Left colon (tissue), 2 donors: ENCODE measurements around the gene SLC25A18. TPM values are rescaled to one million over a fixed set of nuclear protein-coding genes. Genes with fewer than 3 reads are reported as not detected.
"Not testable (repeated sequence)": the region's sequence is repeated elsewhere in the genome, so short reads cannot be mapped to it uniquely, and the experiment has no call there.

Experiments used
- ATAC-seq: fragments of 200-7000 bp; cut with Tn5 transposase; one replicate; pipeline ENCODE4 v1.9.1; 2020; ENCODE audit warnings: mild to moderate bottlenecking, moderate library complexity
- DNase-seq, 2 donors: peaks; one replicate each; pipeline ENCODE4 v3.0.0-alpha.2; 2020
- intact Hi-C, 2 donors: fragments of 100-400 bp; cut with DNase I in 1 of 2; cut with micrococcal nuclease in 1 of 2; formaldehyde crosslinking; loops; one replicate each; pipeline versions ENCODE4 v1.11.2 to v1.14.0; 2022; cut with DNase I, micrococcal nuclease
- total RNA-seq, 2 donors: library from RNA; stranded (reverse); fragmentation: NEBNext Ultra II Directional; extraction: Animal tissue kit (Norgen Biotek cat#: 25700); gene quantifications; one replicate each; pipeline ENCODE4 v1.2.1, GENCODE V29; 2021
- donor health status: DM: no; HTN: no; CAD: no.
- donor health status: DM: yes; HTN: yes; CAD: no.

The SLC25A18 gene
- total RNA-seq, 2 donors from 2014 or later = not detected

DNA sequence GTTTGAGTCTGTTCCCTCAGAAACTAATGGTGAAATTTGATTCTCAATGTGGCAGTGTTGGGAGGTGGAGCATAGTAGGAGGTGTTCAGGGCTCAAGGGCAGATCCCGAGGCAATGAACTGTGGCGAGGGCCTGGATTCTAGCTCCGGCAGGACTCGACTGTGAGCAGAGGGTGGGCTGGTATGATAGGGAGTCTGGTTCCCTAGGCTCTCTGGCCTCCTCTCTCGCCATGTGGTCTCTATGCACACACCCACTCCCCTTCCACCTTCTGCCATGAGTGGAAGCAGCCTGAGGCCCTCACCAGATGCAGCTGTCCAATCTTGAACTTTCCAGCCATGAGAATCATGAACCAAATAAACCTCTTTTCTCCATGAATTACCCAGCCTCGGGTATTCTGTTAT is 32.9 kb downstream of the SLC25A18 start:
- intact Hi-C loops = no loop called here
- DNase-seq (no peak), ATAC-seq (no peak)

GRCh38 chr22:17597217-17597616 is 33.9 kb downstream of the SLC25A18 start:
- no peak for ATAC-seq
- intact Hi-C loops = no loop called here
- no peak for DNase-seq

GRCh38 chr22:17598318-17598717 is 35.0 kb downstream of the SLC25A18 start:
- intact Hi-C loops = no loop called here
- ATAC-seq (no peak), DNase-seq (no peak)

- intact Hi-C loops = no loop called here
Measured at GRCh38 chr22:17601031-17601430, 37.7 kb downstream of the SLC25A18 start.

DNA sequence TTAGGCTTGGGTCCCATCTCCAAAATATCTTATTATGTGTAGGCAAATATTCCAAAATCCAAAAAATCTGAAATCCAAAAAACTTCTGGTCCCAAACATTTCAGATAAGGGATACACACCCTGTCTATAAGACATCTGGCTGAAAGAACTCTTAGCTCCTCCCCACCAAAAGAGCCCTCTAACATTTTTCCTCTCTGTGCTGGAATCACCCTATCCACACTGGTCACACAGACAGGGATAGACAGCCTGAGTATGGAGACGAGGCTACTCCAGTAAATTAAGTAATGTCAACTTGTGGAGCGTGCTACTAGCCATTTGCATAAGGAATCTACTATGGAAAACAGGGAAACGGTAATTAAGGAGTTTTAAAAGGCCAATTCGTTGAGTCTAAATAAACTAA is 40.4 kb downstream of the SLC25A18 start:
- DNase-seq (no peak), ATAC-seq (no peak)
- intact Hi-C loops = no loop called here

More at GRCh38 chr22:17601031-17601430, 37.7 kb downstream of the SLC25A18 start:
- DNase-seq = no peak
- ATAC-seq = no peak

DNA sequence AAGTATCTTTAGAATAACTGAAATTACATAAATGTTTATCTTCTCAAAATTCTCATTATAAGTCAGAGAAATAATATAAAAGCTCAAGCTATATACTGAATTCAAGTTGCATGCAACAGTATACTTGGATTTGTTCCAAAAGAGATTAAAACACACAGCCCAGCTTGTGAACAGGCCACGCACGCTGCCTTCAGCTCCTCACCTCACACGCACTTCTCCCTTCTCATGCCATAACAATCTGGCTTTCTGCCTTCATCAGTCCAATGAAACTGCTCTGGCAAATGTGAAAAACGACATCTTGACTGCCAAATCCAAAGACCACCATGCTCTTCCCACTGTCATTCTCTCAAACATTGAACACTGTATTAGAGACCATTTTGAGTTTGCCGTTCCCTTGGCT is 43.2 kb downstream of the SLC25A18 start:
- ATAC-seq (no peak), DNase-seq (no peak)
- intact Hi-C loops = no loop called here

GRCh38 chr22:17607891-17608521 is 44.7 kb downstream of the SLC25A18 start:
- no peak for ATAC-seq
- intact Hi-C loops = no loop called here
- DNase-seq = no peak

- ATAC-seq (no peak), DNase-seq (no peak)
- intact Hi-C loops = no loop called here
Measured at GRCh38 chr22:17612057-17612456, 48.8 kb downstream of the SLC25A18 start.

DNA sequence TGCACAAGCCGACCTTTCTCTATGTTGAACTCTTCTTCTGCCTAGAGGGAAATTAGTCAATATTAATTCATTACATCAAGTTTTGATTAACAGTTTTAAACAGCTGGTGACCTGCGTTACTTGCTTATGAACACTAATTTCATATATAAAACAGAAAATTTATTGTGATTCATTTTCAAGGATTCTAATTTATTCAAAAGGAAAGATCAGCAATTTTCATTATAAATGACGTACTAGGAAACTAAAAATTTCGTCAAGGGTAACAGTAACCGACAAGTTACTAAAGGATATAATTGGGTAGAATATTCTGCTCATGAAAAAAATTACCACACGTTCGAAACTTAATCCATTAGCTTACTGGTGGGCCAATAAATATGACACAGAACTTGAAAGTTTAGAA is 50.0 kb downstream of the SLC25A18 start:
- ATAC-seq = no peak
- intact Hi-C loops = no loop called here
- DNase-seq = no peak

DNA sequence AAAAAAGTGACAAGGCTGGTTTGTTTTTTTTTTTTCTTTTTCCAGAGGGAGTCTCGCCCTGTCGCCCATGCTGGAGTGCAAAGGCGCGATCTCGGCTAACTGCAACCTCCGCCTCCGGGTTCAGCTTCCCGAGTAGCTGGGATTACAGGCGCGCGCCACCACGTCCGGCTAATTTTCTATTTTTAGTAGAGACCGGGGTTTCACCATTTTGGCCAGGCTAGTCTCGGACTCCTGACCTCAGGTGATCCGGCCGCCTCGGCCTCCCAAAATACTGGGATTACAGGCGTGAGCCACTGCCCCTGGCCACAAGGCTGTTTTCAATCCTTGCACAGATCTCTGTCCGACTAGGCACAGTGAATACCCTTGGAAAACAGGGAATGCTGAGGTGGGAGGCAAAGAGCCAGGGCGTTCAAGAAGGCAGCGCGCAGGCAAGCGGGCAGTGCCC is 64.7 kb downstream of the SLC25A18 start:
- peak in 1 of 2 donors; percentile 24 for DNase-seq
- peak; percentile 9 for ATAC-seq
- intact Hi-C loops = no loop called here

- DNase-seq (peak; percentile 96 to 97), ATAC-seq (peak; percentile 98)
- intact Hi-C loops = no loop called here
Measured at GRCh38 chr22:17628406-17629172, 65.3 kb downstream of the SLC25A18 start, which contains the start of gene ATP6V1E1. Gene ATP6V1E1 (minus strand): TSS chr22:17628749. CDS start chr22:17628635, 114 bp downstream.

DNA sequence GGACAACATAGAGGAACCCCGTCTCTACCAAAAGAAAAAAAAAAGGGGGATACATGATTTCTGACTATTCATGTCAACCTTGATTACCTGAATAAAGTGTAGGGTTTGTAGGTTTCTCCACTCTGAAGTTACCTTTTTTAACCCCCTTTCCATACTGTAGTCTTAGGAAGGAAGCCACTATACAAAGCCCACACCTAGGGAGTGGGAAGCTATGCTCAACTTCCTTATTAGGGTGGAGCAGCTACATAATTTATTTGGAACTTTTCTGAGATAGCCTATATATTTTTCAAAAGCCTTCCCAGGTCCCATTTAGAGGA is 65.8 kb downstream of the SLC25A18 start:
- ATAC-seq = peak; percentile 36
- intact Hi-C loops = no loop called here

GRCh38 chr22:17629641-17630040 is 66.3 kb downstream of the SLC25A18 start:
- DNase-seq = no peak
- intact Hi-C loops = no loop called here
- no peak for ATAC-seq

More for the DNA sequence above, 65.8 kb downstream of the SLC25A18 start:
- no peak for DNase-seq

GRCh38 chr22:17631076-17631565 is 67.8 kb downstream of the SLC25A18 start:
- intact Hi-C loops = no loop called here
- DNase-seq (no peak), ATAC-seq (no peak)

DNA sequence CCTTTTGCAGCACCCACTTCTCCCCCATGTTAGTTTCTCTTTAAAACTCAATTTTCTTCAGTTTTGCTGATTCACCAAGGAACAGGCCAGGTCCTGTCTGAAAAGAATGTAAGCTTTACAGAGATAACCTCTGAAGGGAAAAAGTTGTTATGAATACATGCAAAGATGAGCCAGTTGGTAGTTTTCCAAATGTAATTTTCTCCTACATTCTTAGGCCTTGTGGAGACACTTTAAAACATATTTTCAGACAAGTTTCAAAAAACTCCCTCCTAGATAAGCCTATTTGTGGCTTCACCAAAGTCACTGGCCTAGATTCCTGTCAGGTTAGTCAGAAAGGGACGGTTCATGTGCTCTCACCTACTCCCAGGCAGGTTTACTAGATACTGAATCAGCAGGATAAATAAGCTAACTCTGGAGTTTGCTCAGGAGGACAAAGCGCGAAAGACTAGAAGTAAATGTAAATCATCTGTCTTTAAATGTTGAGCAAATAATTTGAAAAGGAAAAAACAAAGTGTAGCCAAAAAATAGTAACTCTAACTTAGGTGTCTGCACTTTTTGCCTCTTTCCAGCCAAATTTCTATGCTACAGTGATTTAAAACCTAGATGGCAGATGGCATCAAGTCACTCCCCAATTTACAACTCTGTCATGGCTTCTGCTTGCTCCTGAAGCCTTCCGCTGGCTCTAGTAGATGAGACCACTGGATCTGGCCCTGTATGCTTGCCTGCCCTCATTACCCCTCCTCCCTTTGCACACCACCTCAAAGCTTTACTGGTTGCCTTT is 70.1 kb downstream of the SLC25A18 start:
- no peak for DNase-seq
- ATAC-seq = peak; percentile 18
- intact Hi-C loops = no loop called here

DNA sequence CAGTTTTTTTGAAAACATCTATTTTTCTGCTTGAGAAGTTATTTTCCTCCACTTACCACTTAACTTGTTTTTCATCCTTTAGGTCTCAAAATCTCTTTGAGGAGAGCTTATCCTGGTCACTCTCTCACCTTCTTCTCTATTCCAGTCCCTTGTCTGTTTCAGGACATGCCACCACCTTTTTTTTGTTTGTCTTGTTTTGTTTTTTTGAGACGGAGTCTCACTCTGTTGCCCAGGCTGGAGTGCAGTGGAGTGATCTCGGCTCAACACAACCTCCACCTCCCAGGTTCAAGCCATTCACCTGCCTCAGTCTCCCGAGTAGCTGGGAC is 70.7 kb downstream of the SLC25A18 start:
- intact Hi-C loops = no loop called here
- ATAC-seq (no peak), DNase-seq (no peak)

GRCh38 chr22:17634696-17635095 is 71.4 kb downstream of the SLC25A18 start:
- intact Hi-C loops = no loop called here
- ATAC-seq (no peak), DNase-seq (no peak)

DNA sequence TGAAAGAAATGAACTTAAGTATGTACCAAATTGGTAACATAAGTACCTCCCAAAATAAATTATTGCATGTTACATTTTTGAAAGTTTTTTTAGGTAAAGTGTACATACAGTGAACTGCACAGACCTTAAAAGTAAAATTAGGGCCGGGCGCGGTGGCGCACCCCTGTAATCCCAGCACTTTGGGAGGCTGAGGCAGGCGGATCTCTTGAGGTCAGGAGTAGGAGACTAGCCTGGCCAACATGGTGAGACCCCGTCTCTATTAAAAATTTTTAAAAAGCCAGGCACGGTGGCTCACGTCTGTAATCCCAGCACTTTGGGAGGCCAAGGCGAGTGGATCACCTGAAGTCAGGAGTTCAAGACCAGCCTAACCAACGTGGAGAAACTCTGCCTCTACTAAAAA is 73.6 kb downstream of the SLC25A18 start:
- intact Hi-C loops, DNase-seq, ATAC-seq: not testable (repeated sequence)

DNA sequence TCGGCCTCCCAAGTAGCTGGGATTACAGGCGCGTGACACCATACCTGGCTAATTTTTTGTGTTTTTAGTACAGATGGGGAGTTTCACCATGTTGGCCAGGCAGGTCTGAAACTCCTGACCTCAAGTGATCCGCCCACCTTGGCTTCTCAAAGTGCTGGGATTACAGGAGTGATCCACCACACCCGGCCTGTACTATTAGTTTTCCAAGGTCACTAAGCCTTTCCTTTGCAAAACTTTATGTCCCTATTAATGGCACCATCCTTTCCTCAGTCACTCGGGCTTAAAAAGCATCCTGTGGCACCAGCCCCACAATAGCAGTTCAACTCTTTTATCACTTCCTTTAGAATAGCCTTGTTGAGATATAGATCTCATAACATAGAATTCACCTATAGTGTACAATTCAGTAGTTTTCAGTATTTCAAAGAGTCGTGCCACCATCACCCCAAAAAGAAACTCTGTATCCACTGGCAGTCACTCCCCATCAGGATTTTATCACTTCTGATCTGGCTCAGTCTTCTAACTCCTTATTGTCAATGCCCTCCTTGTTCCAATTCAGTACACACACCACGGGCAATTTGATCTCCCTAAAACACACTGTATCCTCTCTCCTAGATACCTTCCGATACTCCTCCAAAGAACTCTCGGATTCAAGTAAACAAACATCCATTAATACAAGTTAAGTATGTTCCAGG is 74.3 kb downstream of the SLC25A18 start:
- DNase-seq (no peak), ATAC-seq (peak; percentile 2)
- intact Hi-C loops = no loop called here
